ENCODE data around the gene EPHB1. TPM values are rescaled to one million over a fixed set of nuclear protein-coding genes. Genes with fewer than 3 reads are reported as not detected.

EPHB1 gene
- total and polyA plus RNA-seq, 2 of the 13 experiments (the other 11 are each of a cell fraction or from before 2014, with no cell fraction given), result 0.07 to 0.21 TPM

GRCh38 chr3:134872440-134873388 is 77.7 kb downstream of the EPHB1 start:
- Histone ChIP-seq H3K27me3 (ENCODE audit: control insufficient read depth in 1 of 2, insufficient read depth in 2 of 2, low read length in 2 of 2) (no peaks in the 10 kb centered on the region), H3K36me3 (replicated peaks in 1 of 2; ENCODE audit: control insufficient read depth in 1 of 2, insufficient read depth in 2 of 2, low read length in 2 of 2) (no peaks in the 10 kb centered on the region), H3K4me1 (ENCODE audit: insufficient read depth, low read length) (peaks cover 9% of the 10 kb centered on the region; the same call in 1 of the 2 replicates), H3K9me3 (ENCODE audit: low read length) (no peaks in the 10 kb centered on the region), H3K4me2 (ENCODE audit: low read depth, low read length) (no peak overlapping the region), H3K79me2 (ENCODE audit: insufficient read depth, low read length) (no peaks in the 10 kb centered on the region), H4K20me1 (ENCODE audit: insufficient read depth, low read length) (no peaks in the 10 kb centered on the region), H3K27ac (ENCODE audit: extremely low read length, insufficient read depth, low read length) (no peak overlapping the region), H3K4me3 (replicated peaks in 1 of 3; ENCODE audit: insufficient read depth in 1 of 3, low read depth in 2 of 3, low read length in 3 of 3) (no peak overlapping the region), H2AFZ (ENCODE audit: low read length) (no peak overlapping the region), H3K9ac (ENCODE audit: insufficient read depth, low read depth, low read length) (no peak overlapping the region)
- FAIRE-seq (no peak), DNase-seq (ENCODE audit: low spot score) (no peak), ATAC-seq (no peak)
- in situ Hi-C loops (cut with HindIII; ENCODE audit: extremely low pct_ligation_motif_present, low pct_unique_long_range_greater_than_20kb), result no loop called here
- WGBS (ENCODE audit: low lambda C conversion rate), result 23% methylated on average over 8 of the region's 8 CpGs
- POLR2A ChIA-PET, result no interaction called here
- intact Hi-C loops (cut with micrococcal nuclease; ENCODE audit: unreplicated experiment), result no loop called here
- no TSS peak for BruUV-seq (replicated peaks)
- CTCF ChIA-PET (ENCODE audit: low intra/inter-chr PET ratio, low total read pairs), result no interaction called here
- TF ChIP-seq, protein P1, sequence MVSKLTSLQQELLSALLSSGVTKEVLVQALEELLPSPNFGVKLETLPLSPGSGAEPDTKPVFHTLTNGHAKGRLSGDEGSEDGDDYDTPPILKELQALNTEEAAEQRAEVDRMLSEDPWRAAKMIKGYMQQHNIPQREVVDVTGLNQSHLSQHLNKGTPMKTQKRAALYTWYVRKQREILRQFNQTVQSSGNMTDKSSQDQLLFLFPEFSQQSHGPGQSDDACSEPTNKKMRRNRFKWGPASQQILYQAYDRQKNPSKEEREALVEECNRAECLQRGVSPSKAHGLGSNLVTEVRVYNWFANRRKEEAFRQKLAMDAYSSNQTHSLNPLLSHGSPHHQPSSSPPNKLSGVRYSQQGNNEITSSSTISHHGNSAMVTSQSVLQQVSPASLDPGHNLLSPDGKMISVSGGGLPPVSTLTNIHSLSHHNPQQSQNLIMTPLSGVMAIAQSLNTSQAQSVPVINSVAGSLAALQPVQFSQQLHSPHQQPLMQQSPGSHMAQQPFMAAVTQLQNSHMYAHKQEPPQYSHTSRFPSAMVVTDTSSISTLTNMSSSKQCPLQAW (CRISPR knock-in tag; IDR thresholded peaks at IDR 0.05), result no peak
- no peak for TF ChIP-seq DMTF1 (CRISPR knock-in tag; IDR thresholded peaks at IDR 0.05)
- no peak for TF ChIP-seq ZNF768 (CRISPR knock-in tag; IDR thresholded peaks at IDR 0.05)
- no peak for TF ChIP-seq CCDC6 (CRISPR knock-in tag; IDR thresholded peaks at IDR 0.05)
- no peak for TF ChIP-seq CAMTA2 (CRISPR knock-in tag; IDR thresholded peaks at IDR 0.05; ENCODE audit: borderline replicate concordance)
- no peak for TF ChIP-seq ZNF251 (CRISPR knock-in tag; IDR thresholded peaks at IDR 0.05)
- no peak for TF ChIP-seq ZIK1 (CRISPR knock-in tag; IDR thresholded peaks at IDR 0.05; ENCODE audit: borderline replicate concordance, low read depth)
- TF ChIP-seq NFIC (IDR thresholded peaks at IDR 0.05; ENCODE audit: low read length), result no peak
- TF ChIP-seq HNRNPH1 (optimal IDR thresholded peaks at IDR 0.05; ENCODE audit: low read depth, low read length), result no peak
- TF ChIP-seq, protein P2, sequence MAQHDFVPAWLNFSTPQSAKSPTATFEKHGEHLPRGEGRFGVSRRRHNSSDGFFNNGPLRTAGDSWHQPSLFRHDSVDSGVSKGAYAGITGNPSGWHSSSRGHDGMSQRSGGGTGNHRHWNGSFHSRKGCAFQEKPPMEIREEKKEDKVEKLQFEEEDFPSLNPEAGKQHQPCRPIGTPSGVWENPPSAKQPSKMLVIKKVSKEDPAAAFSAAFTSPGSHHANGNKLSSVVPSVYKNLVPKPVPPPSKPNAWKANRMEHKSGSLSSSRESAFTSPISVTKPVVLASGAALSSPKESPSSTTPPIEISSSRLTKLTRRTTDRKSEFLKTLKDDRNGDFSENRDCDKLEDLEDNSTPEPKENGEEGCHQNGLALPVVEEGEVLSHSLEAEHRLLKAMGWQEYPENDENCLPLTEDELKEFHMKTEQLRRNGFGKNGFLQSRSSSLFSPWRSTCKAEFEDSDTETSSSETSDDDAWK (CRISPR knock-in tag; IDR thresholded peaks at IDR 0.05), result no peak
- TF ChIP-seq ZNF713 (CRISPR knock-in tag; IDR thresholded peaks at IDR 0.05), result no peak
- TF ChIP-seq ISX (CRISPR knock-in tag; conservative IDR thresholded peaks at IDR 0.05), result no peak
- TF ChIP-seq ERF (CRISPR knock-in tag; IDR thresholded peaks at IDR 0.05), result no peak
- no peak for TF ChIP-seq ZNF720 (CRISPR knock-in tag; IDR thresholded peaks at IDR 0.05)
- no peak for TF ChIP-seq IRX3 (CRISPR knock-in tag; IDR thresholded peaks at IDR 0.05; ENCODE audit: borderline replicate concordance, low read depth)
- no peak for TF ChIP-seq KDM2A (CRISPR knock-in tag; IDR thresholded peaks at IDR 0.05; ENCODE audit: borderline replicate concordance, low read depth)
- no peak for TF ChIP-seq MXD4 (CRISPR knock-in tag; IDR thresholded peaks at IDR 0.05)
- TF ChIP-seq CENPT (CRISPR knock-in tag; IDR thresholded peaks at IDR 0.05; ENCODE audit: low read depth), result no peak
